ENCODE measurements around the gene RNF13. TPM values are rescaled to one million over a fixed set of nuclear protein-coding genes. Genes with fewer than 3 reads are reported as not detected.

RNF13 gene
- total RNA-seq, 2 experiments from 2014 or later = 39.1 to 44.1 TPM

DNA sequence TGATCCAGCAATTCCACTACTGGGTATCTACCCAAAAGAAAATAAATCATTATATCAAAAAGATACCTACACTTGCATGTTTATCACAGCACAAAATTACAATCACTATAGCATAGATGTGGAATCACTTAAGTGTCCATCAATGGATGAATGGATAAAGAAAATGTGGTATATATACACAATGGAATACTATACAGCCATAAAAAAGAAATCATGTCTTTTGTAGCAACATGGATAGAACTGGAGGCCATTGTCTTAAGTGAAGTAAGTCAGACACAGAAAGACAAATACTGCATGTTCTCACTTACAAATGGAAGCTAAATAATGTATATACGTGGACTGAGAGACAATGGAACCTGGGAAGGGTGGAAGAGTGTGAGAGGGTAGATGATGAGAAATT, 185.9 kb downstream of the RNF13 start:
- ATAC-seq (ENCODE audit: poor library complexity) = no peak
- no peak overlapping the region for H3K4me3 ChIP-seq (ENCODE audit: low read length)
- ChIA-PET POLR2A (no interaction called here), CTCF (no interaction called here)
- H3K27ac Mint-ChIP-seq = no peak overlapping the region
- no peak for DNase-seq
- no peaks in the 10 kb centered on the region for H3K4me1 ChIP-seq (ENCODE audit: insufficient read depth, low read length)
- no peak overlapping the region for H3K4me3 Mint-ChIP-seq
- intact Hi-C loops (cut with DNase I, micrococcal nuclease) = no loop called here
- TF ChIP-seq, protein P1, sequence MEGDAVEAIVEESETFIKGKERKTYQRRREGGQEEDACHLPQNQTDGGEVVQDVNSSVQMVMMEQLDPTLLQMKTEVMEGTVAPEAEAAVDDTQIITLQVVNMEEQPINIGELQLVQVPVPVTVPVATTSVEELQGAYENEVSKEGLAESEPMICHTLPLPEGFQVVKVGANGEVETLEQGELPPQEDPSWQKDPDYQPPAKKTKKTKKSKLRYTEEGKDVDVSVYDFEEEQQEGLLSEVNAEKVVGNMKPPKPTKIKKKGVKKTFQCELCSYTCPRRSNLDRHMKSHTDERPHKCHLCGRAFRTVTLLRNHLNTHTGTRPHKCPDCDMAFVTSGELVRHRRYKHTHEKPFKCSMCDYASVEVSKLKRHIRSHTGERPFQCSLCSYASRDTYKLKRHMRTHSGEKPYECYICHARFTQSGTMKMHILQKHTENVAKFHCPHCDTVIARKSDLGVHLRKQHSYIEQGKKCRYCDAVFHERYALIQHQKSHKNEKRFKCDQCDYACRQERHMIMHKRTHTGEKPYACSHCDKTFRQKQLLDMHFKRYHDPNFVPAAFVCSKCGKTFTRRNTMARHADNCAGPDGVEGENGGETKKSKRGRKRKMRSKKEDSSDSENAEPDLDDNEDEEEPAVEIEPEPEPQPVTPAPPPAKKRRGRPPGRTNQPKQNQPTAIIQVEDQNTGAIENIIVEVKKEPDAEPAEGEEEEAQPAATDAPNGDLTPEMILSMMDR (IDR thresholded peaks at IDR 0.05) = no peak
- no peaks in the 10 kb centered on the region for H3K4me1 Mint-ChIP-seq (ENCODE audit: low read depth)
- peaks cover 8 to 13% of the 10 kb centered on the region in 2 experiments for H3K9me3 ChIP-seq (ENCODE audit: control insufficient read depth in 1 of 2, insufficient read depth in 1 of 2, low read length in 2 of 2)
- peaks cover 0 to 2% of the 10 kb centered on the region in 2 experiments for H3K27me3 ChIP-seq (ENCODE audit: control insufficient read depth in 1 of 2, insufficient read depth in 2 of 2, low read length in 2 of 2)
- H3K27me3 Mint-ChIP-seq = peaks cover 12% of the 10 kb centered on the region
- H3K36me3 ChIP-seq (ENCODE audit: insufficient read depth, low read length) = no peaks in the 10 kb centered on the region
- H3K9me3 Mint-ChIP-seq = peaks cover 15% of the 10 kb centered on the region
- no peak overlapping the region for H3K27ac ChIP-seq (ENCODE audit: low read depth in 1 of 2, low read length in 2 of 2)
- no peaks in the 10 kb centered on the region for H3K36me3 Mint-ChIP-seq (ENCODE audit: low read depth)

- no peak overlapping the region for H3K4me3 Mint-ChIP-seq
- Histone ChIP-seq H3K36me3 (ENCODE audit: insufficient read depth, low read length) (no peaks in the 10 kb centered on the region), H3K4me3 (ENCODE audit: low read length) (no peak overlapping the region), H3K27ac (ENCODE audit: low read depth in 1 of 2, low read length in 2 of 2) (no peak overlapping the region), H3K27me3 (ENCODE audit: control insufficient read depth in 1 of 2, insufficient read depth in 2 of 2, low read length in 2 of 2) (peaks cover 0 to 2% of the 10 kb centered on the region in 2 experiments), H3K4me1 (ENCODE audit: insufficient read depth, low read length) (no peaks in the 10 kb centered on the region), H3K9me3 (ENCODE audit: control insufficient read depth in 1 of 2, insufficient read depth in 1 of 2, low read length in 2 of 2) (peaks cover 5 to 10% of the 10 kb centered on the region in 2 experiments)
- H3K4me1 Mint-ChIP-seq (ENCODE audit: low read depth) = no peaks in the 10 kb centered on the region
- ATAC-seq (ENCODE audit: poor library complexity) = no peak
- intact Hi-C loops (cut with DNase I, micrococcal nuclease) = no loop called here
- TF ChIP-seq, protein P1 (IDR thresholded peaks at IDR 0.05) = no peak
- CTCF ChIA-PET = no interaction called here
- H3K27me3 Mint-ChIP-seq = peaks cover 12% of the 10 kb centered on the region
- no peak overlapping the region for H3K27ac Mint-ChIP-seq
- DNase-seq = no peak
- POLR2A ChIA-PET = no interaction called here
- peaks cover 15% of the 10 kb centered on the region for H3K9me3 Mint-ChIP-seq
- H3K36me3 Mint-ChIP-seq (ENCODE audit: low read depth) = no peaks in the 10 kb centered on the region
These were observed 186.4 kb downstream of the RNF13 start for GRCh38 chr3:149999421-149999820.

- intact Hi-C loops (cut with DNase I, micrococcal nuclease) = no loop called here
- H3K27me3 Mint-ChIP-seq = peaks cover 10% of the 10 kb centered on the region
- DNase-seq = no peak
- POLR2A ChIA-PET = no interaction called here
- no peaks in the 10 kb centered on the region for H3K4me1 Mint-ChIP-seq (ENCODE audit: low read depth)
- no peak for ATAC-seq (ENCODE audit: poor library complexity)
- CTCF ChIA-PET = no interaction called here
- Histone ChIP-seq H3K27ac (ENCODE audit: low read depth in 1 of 2, low read length in 2 of 2) (no peak overlapping the region), H3K4me1 (ENCODE audit: insufficient read depth, low read length) (no peaks in the 10 kb centered on the region), H3K4me3 (ENCODE audit: low read length) (no peak overlapping the region), H3K9me3 (ENCODE audit: control insufficient read depth in 1 of 2, insufficient read depth in 1 of 2, low read length in 2 of 2) (no peaks in the 10 kb centered on the region), H3K36me3 (ENCODE audit: insufficient read depth, low read length) (no peaks in the 10 kb centered on the region), H3K27me3 (ENCODE audit: control insufficient read depth in 1 of 2, insufficient read depth in 2 of 2, low read length in 2 of 2) (no peaks in the 10 kb centered on the region)
- no peak overlapping the region for H3K4me3 Mint-ChIP-seq
- peaks cover 7% of the 10 kb centered on the region for H3K9me3 Mint-ChIP-seq
- no peak overlapping the region for H3K27ac Mint-ChIP-seq
- TF ChIP-seq, protein P1 (IDR thresholded peaks at IDR 0.05) = no peak
- no peaks in the 10 kb centered on the region for H3K36me3 Mint-ChIP-seq (ENCODE audit: low read depth)
These were observed 187.6 kb downstream of the RNF13 start for GRCh38 chr3:150000641-150001040.

All from CD4-positive, alpha-beta T cell (primary cell).